ENCODE data around the gene ANTXR2. TPM values are rescaled to one million over a fixed set of nuclear protein-coding genes. Genes with fewer than 3 reads are reported as not detected.
A peak's percentile ranks its signal among the peaks of the same experiment; 100 is the strongest.

The ANTXR2 gene
- total RNA-seq, 1 donor from 2014 or later: 46.9 TPM

DNA sequence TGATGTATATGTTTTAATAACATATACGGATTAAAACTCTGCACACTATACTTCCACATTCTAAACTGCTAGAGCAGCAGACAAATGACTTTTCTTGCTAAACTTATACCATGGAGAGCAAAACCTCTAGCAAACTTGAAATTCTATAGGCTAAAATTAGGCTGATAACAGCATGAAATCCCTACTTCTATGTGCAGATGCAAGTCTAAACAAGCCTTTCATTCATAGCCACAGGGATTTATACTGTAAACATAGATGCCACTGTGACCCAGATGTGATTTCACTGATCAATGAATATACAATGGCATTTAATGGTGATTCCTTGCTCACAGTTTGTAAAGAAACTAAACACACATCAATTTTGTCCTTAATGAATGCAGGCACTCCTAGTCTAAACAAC lies 151.0 kb downstream of the ANTXR2 start:
- Mint-ChIP-seq H3K4me1 (ENCODE audit: low read depth) (peaks cover 4% of the 10 kb centered on the region), H3K4me3 (ENCODE audit: low read depth) (no peak overlapping the region), H3K36me3 (ENCODE audit: insufficient read depth) (peaks cover 6% of the 10 kb centered on the region), H3K27me3 (no peaks in the 10 kb centered on the region), H3K9me3 (ENCODE audit: low read depth) (peaks cover 6% of the 10 kb centered on the region), H3K27ac (no peak overlapping the region)
- no peak for DNase-seq (ENCODE audit: low spot score, unreplicated experiment)
- TF ChIP-seq, protein P1, sequence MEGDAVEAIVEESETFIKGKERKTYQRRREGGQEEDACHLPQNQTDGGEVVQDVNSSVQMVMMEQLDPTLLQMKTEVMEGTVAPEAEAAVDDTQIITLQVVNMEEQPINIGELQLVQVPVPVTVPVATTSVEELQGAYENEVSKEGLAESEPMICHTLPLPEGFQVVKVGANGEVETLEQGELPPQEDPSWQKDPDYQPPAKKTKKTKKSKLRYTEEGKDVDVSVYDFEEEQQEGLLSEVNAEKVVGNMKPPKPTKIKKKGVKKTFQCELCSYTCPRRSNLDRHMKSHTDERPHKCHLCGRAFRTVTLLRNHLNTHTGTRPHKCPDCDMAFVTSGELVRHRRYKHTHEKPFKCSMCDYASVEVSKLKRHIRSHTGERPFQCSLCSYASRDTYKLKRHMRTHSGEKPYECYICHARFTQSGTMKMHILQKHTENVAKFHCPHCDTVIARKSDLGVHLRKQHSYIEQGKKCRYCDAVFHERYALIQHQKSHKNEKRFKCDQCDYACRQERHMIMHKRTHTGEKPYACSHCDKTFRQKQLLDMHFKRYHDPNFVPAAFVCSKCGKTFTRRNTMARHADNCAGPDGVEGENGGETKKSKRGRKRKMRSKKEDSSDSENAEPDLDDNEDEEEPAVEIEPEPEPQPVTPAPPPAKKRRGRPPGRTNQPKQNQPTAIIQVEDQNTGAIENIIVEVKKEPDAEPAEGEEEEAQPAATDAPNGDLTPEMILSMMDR (IDR thresholded peaks at IDR 0.05; ENCODE audit: unreplicated experiment): no peak

DNA sequence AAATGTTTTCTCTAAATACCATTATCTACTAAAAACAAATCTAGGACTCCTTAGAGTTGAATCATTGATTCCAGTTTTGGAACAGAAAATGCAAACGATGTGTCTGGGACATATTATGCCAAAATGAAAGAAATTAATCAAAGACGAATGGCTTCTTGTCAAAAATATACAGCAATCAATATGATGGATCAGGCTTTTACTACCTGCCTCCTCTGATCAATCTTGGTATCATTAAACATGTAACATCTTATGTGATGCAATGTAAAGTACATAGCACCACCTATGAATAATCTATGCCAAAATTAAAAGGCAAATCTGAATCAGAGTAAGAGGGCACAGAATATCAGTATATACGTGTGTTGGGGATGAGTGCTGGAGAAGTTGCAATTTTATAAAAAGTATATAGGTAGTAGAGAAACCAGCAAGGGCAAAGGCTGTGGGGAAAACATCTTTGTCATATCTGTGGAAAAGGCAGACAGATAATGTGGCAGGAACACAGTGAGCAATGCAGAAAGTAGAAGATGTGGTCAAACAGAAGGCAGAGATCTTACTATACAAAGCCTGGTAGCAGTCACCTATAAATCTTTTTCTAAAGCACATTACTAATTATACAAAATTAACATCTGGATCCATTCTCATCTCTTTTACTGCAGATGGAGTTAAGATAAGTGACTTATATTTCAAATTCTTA lies 152.7 kb downstream of the ANTXR2 start:
- Mint-ChIP-seq H3K27me3 (no peaks in the 10 kb centered on the region), H3K9me3 (ENCODE audit: low read depth) (peaks cover 6% of the 10 kb centered on the region), H3K36me3 (ENCODE audit: insufficient read depth) (peaks cover 6% of the 10 kb centered on the region), H3K4me3 (ENCODE audit: low read depth) (no peak overlapping the region), H3K27ac (no peak overlapping the region), H3K4me1 (ENCODE audit: low read depth) (peaks cover 4% of the 10 kb centered on the region)
- DNase-seq (ENCODE audit: low spot score, unreplicated experiment): no peak
- TF ChIP-seq, protein P1 (IDR thresholded peaks at IDR 0.05; ENCODE audit: unreplicated experiment): no peak

DNA sequence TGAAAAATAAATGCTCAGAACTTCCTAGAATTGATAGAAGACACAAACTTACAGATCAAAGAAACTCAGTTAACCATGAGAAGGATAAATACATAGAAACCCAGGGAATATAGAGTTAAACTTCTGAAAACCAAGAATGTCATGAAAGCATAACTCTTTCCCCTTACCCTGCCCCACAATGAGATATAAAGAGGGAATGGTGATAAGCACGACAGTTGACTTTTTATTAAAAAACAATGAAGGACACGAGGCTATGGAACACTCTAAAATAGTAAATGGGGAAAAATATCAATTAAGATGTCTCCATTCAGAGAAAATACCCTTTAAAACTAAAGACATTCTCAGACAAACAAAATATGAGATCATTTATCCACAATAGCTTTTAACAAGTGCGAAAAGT lies 154.7 kb downstream of the ANTXR2 start:
- H3K27me3 Mint-ChIP-seq: no peaks in the 10 kb centered on the region
- TF ChIP-seq, protein P1 (IDR thresholded peaks at IDR 0.05; ENCODE audit: unreplicated experiment): no peak
- H3K4me1 Mint-ChIP-seq (ENCODE audit: low read depth): peaks cover 8% of the 10 kb centered on the region
- no peak overlapping the region for H3K27ac Mint-ChIP-seq
- H3K36me3 Mint-ChIP-seq (ENCODE audit: insufficient read depth): peaks cover 6% of the 10 kb centered on the region
- H3K4me3 Mint-ChIP-seq (ENCODE audit: low read depth): no peak overlapping the region
- DNase-seq (ENCODE audit: low spot score, unreplicated experiment): no peak
- H3K9me3 Mint-ChIP-seq (ENCODE audit: low read depth): peaks cover 6% of the 10 kb centered on the region

DNA sequence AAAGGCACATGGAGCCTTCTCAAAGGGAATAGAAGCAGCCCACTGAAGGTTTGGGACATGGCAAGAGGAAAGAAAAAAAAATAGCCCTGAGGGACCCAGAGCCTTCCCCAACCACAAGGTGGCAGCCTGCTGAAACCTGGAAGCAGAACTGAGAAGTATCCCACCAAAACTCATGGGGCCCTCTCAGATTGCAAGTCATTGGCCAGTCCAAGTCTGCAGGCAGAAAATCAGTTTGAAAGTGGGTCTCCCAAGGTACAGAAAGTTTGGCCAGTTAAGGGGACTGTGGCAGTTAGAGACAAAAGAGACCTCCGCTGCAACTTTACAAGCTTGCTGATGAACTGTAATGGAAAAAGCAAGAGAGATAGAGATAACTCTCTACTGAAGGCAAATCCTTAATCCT lies 155.8 kb downstream of the ANTXR2 start:
- TF ChIP-seq, protein P1 (IDR thresholded peaks at IDR 0.05; ENCODE audit: unreplicated experiment): peak; percentile 55

DNA sequence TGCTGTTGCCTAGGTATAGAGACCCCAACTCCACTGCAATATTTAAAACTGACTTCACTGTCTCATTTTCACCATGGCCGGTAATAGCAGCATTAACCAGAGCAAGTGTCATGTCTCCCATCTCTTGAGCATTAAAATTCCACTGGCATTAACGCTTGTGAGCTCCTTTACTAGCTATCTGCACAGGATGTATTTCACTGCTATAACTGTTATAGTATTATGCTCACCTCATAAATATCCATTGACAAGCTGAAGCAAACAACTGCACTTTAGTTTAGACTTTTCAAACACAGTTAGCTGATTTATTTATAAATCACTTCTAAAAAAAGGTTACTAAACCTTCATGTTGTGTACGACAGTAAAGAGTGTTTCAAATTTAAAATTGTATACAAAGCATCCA lies 157.8 kb downstream of the ANTXR2 start:
- Mint-ChIP-seq H3K4me3 (ENCODE audit: low read depth) (no peak overlapping the region), H3K36me3 (ENCODE audit: insufficient read depth) (peaks cover 8% of the 10 kb centered on the region), H3K4me1 (ENCODE audit: low read depth) (peaks cover 4% of the 10 kb centered on the region), H3K27ac (no peak overlapping the region), H3K9me3 (ENCODE audit: low read depth) (peaks cover 6% of the 10 kb centered on the region), H3K27me3 (no peaks in the 10 kb centered on the region)
- no peak for DNase-seq (ENCODE audit: low spot score, unreplicated experiment)
- TF ChIP-seq, protein P1 (IDR thresholded peaks at IDR 0.05; ENCODE audit: unreplicated experiment): no peak

More for the DNA sequence above, 155.8 kb downstream of the ANTXR2 start:
- Mint-ChIP-seq H3K27ac (no peak overlapping the region), H3K36me3 (ENCODE audit: insufficient read depth) (peaks cover 6% of the 10 kb centered on the region), H3K4me3 (ENCODE audit: low read depth) (no peak overlapping the region), H3K9me3 (ENCODE audit: low read depth) (peaks cover 6% of the 10 kb centered on the region), H3K4me1 (ENCODE audit: low read depth) (peaks cover 8% of the 10 kb centered on the region), H3K27me3 (no peaks in the 10 kb centered on the region)
- DNase-seq (ENCODE audit: low spot score, unreplicated experiment): no peak

Measured in progenitor cell of endocrine pancreas (in vitro differentiated cells).